Stimulated activated naive CD8-positive, alpha-beta T cell treated with anti-CD3 and anti-CD28 coated beads, Interleukin-15, Interleukin-2, amounts not matched to agents 100 ng/mL and 50 ng/mL, for 24 hours (primary cell): Measurements from ENCODE around the gene EEF1A1.

Experiments
- H3K27ac Mint-ChIP-seq: one replicate; pipeline ENCODE4 v1.8.0; 2021; ENCODE audit warnings: mild to moderate bottlenecking, mixed read lengths
- H3K27me3 Mint-ChIP-seq: one replicate; pipeline ENCODE4 v1.8.0; 2021; ENCODE audit warnings: mixed read lengths
- H3K36me3 Mint-ChIP-seq: one replicate; pipeline ENCODE4 v1.8.0; 2021; ENCODE audit warnings: low read depth, mixed read lengths
- H3K4me1 Mint-ChIP-seq: one replicate; pipeline ENCODE4 v1.8.0; 2021; ENCODE audit warnings: low read depth, mixed read lengths
- H3K4me3 Mint-ChIP-seq: one replicate; pipeline ENCODE4 v1.8.0; 2021; ENCODE audit warnings: mild to moderate bottlenecking, mixed read lengths
- H3K9me3 Mint-ChIP-seq: one replicate; pipeline ENCODE4 v1.8.0; 2021; ENCODE audit warnings: mixed read lengths

The EEF1A1 gene

GRCh38 chr6:73497915-73498314 lies 22.9 kb downstream of the EEF1A1 start:
- no peak overlapping the region for H3K4me3 Mint-ChIP-seq
- H3K27ac Mint-ChIP-seq = no peak overlapping the region
- H3K36me3 Mint-ChIP-seq = peaks cover 47% of the 10 kb centered on the region
- no peaks in the 10 kb centered on the region for H3K27me3 Mint-ChIP-seq
- no peaks in the 10 kb centered on the region for H3K9me3 Mint-ChIP-seq
- no peaks in the 10 kb centered on the region for H3K4me1 Mint-ChIP-seq

GRCh38 chr6:73491377-73491776 lies 29.5 kb downstream of the EEF1A1 start:
- H3K9me3 Mint-ChIP-seq = no peaks in the 10 kb centered on the region
- H3K36me3 Mint-ChIP-seq = peaks cover 64% of the 10 kb centered on the region
- H3K4me3 Mint-ChIP-seq = no peak overlapping the region
- H3K27me3 Mint-ChIP-seq = no peaks in the 10 kb centered on the region
- no peak overlapping the region for H3K27ac Mint-ChIP-seq
- H3K4me1 Mint-ChIP-seq = no peaks in the 10 kb centered on the region

- Mint-ChIP-seq H3K4me3 (no peak overlapping the region), H3K27ac (no peak overlapping the region), H3K4me1 (no peaks in the 10 kb centered on the region), H3K9me3 (no peaks in the 10 kb centered on the region), H3K36me3 (peaks cover 82% of the 10 kb centered on the region), H3K27me3 (no peaks in the 10 kb centered on the region)
These were observed 33.4 kb downstream of the EEF1A1 start for GRCh38 chr6:73487473-73487872.

DNA sequence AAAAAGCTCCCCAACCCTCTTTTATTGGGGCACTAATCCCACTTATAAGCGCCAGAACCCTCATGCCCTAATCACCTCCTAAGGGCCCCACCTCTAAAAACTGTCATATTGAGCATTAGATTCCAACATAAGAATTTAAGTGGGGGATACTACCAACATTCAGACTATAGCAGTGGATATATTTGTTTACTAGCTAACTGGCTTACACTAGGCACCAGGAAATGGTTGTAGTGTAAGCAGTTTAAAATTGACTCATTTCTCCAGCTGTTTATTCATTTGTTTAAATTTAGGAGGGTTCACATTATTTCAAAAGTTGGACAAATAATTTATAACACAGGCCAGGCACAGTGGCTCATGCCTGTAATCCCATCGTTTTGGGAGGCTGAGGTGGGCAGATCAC lies 36.4 kb downstream of the EEF1A1 start:
- Mint-ChIP-seq H3K27me3 (no peaks in the 10 kb centered on the region), H3K36me3 (peaks cover 81% of the 10 kb centered on the region), H3K4me1 (no peaks in the 10 kb centered on the region), H3K27ac (no peak overlapping the region), H3K4me3 (no peak overlapping the region), H3K9me3 (no peaks in the 10 kb centered on the region)

DNA sequence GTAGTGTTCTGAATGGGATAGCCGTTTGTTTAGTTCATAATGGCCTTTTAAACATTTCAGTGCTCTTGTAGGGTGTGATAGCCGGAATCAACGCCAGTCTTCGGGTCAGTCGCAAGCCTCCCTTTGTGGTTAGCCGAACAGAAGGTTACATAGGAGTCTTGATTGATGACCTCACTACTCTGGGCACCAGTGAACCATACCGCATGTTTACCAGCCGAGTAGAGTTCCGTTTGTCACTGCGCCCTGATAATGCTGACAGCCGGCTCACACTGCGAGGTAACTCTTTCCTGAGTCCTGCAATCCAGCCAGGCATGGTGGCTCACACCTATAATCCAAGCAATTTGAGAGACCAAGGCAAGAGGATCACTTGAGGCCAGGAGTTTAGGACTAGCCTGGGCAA lies 38.9 kb downstream of the EEF1A1 start:
- Mint-ChIP-seq H3K27ac (no peak overlapping the region), H3K4me3 (no peak overlapping the region), H3K27me3 (no peaks in the 10 kb centered on the region), H3K9me3 (no peaks in the 10 kb centered on the region), H3K4me1 (no peaks in the 10 kb centered on the region), H3K36me3 (peaks cover 75% of the 10 kb centered on the region)

GRCh38 chr6:73477407-73477806 lies 43.4 kb downstream of the EEF1A1 start:
- Mint-ChIP-seq H3K27me3 (no peaks in the 10 kb centered on the region), H3K4me1 (peaks cover 1% of the 10 kb centered on the region), H3K9me3 (no peaks in the 10 kb centered on the region), H3K4me3 (no peak overlapping the region), H3K36me3 (peaks cover 57% of the 10 kb centered on the region), H3K27ac (no peak overlapping the region)

GRCh38 chr6:73476723-73477122 lies 44.1 kb downstream of the EEF1A1 start:
- H3K27me3 Mint-ChIP-seq = no peaks in the 10 kb centered on the region
- no peaks in the 10 kb centered on the region for H3K9me3 Mint-ChIP-seq
- H3K4me1 Mint-ChIP-seq = peaks cover 8% of the 10 kb centered on the region
- peaks cover 57% of the 10 kb centered on the region for H3K36me3 Mint-ChIP-seq
- no peak overlapping the region for H3K4me3 Mint-ChIP-seq
- H3K27ac Mint-ChIP-seq = no peak overlapping the region

- peaks cover 47% of the 10 kb centered on the region for H3K36me3 Mint-ChIP-seq
- H3K4me1 Mint-ChIP-seq = peaks cover 18% of the 10 kb centered on the region
- H3K27me3 Mint-ChIP-seq = no peaks in the 10 kb centered on the region
- H3K27ac Mint-ChIP-seq = peak overlapping the region; percentile 45
- no peaks in the 10 kb centered on the region for H3K9me3 Mint-ChIP-seq
- peak overlapping the region; percentile 61 for H3K4me3 Mint-ChIP-seq
These were observed 49.0 kb downstream of the EEF1A1 start for GRCh38 chr6:73471686-73472290.
